Right atrium auricular region (tissue), 2 donors: Measurements from ENCODE around the gene FFAR1. TPM values are rescaled to one million over a fixed set of nuclear protein-coding genes. Genes with fewer than 3 reads are reported as not detected.

Experiments used
- DNase-seq: peaks from one replicate; pipeline ENCODE4 v3.0.0-alpha.2; 2019; ENCODE audit warnings: low spot score
- H3K27ac ChIP-seq, 2 donors: fragments of 200-600 bp; sonication (generic); 1 replicate in 1 of 2; 2 replicates in 1 of 2; pipeline ENCODE4 v1.5.1; 2016 to 2019
- H3K27me3 ChIP-seq, 2 donors: fragments of 200-600 bp; sonication (generic); one replicate each; pipeline versions ENCODE4 v1.5.1 to v1.6.0; 2017 to 2019
- H3K36me3 ChIP-seq: fragments of 200-600 bp; sonication (generic); one replicate; pipeline ENCODE4 v1.5.1; 2016
- H3K4me1 ChIP-seq, 2 donors: fragments of 200-600 bp; sonication (generic); one replicate each; pipeline versions ENCODE4 v1.5.1 to v1.6.0; 2017 to 2019
- H3K4me3 ChIP-seq, 2 donors: fragments of 200-600 bp; sonication (generic); 1 replicate in 1 of 2; 2 replicates in 1 of 2; pipeline ENCODE4 v1.5.1; 2017 to 2019; ENCODE audit warnings: mild to moderate bottlenecking in 1 of 2, moderate library complexity in 1 of 2
- H3K9me3 ChIP-seq, 2 donors: fragments of 200-600 bp; sonication (generic); one replicate each; pipeline ENCODE4 v1.5.1; 2019
- total RNA-seq, 2 donors: library from RNA; depleted of rRNA; stranded (reverse); fragments of >200 nt; gene quantifications; one replicate each; pipeline ENCODE4 v1.1.0, GENCODE V29; 2016
- TF ChIP-seq, protein P1 (sequence below), 2 donors: fragments of 200-600 bp; sonication (generic); IDR thresholded peaks; one replicate each; pipeline ENCODE4 v1.5.1; 2019; ENCODE audit warnings: antibody characterized with exemption in 2 of 2

Gene FFAR1
- total RNA-seq, 2 donors from 2014 or later = not detected

DNA sequence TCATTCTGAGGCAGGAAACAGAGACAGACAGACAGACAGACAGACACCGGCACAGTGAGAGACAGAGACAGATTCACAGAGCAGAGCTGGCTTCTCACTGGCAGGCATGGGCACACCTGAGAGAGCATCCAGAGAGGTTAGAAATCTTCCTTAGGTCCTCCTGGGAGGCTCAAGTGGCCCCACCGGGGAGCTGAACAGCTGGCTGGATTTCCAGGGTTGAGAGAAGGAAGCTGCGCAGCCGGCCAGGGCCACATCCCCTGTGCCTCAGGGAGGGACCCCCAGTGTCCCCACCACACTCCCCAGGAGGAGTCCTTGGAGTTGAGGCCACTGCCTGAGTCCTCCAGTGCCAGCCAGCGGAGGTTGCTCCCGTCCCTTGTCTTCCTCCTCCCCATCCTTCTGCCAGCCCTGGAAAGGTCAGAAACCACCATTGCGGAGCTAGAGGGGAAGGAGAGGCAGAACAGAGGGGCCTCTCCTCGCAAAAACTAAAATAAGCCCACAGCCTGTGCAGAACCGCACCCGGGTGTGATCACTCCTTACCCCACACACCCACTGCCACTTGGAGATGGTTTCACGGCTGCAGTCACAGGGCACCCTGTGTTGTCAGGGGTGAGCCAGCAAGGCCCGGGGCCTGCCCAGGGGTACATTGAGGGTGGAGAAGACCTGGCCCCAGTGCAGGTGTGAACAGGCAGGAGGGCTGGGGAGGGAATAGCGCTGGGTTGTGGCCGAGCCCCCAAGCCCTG lies 14.7 kb downstream of the FFAR1 start:
- H3K36me3 ChIP-seq = no peaks in the 10 kb centered on the region
- DNase-seq = no peak
- no peaks in the 10 kb centered on the region for H3K27me3 ChIP-seq
- no peaks in the 10 kb centered on the region for H3K9me3 ChIP-seq
- no peak overlapping the region for H3K4me3 ChIP-seq
- peaks cover 0 to 6% of the 10 kb centered on the region in 2 donors for H3K4me1 ChIP-seq
- TF ChIP-seq, protein P1, sequence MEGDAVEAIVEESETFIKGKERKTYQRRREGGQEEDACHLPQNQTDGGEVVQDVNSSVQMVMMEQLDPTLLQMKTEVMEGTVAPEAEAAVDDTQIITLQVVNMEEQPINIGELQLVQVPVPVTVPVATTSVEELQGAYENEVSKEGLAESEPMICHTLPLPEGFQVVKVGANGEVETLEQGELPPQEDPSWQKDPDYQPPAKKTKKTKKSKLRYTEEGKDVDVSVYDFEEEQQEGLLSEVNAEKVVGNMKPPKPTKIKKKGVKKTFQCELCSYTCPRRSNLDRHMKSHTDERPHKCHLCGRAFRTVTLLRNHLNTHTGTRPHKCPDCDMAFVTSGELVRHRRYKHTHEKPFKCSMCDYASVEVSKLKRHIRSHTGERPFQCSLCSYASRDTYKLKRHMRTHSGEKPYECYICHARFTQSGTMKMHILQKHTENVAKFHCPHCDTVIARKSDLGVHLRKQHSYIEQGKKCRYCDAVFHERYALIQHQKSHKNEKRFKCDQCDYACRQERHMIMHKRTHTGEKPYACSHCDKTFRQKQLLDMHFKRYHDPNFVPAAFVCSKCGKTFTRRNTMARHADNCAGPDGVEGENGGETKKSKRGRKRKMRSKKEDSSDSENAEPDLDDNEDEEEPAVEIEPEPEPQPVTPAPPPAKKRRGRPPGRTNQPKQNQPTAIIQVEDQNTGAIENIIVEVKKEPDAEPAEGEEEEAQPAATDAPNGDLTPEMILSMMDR (IDR thresholded peaks at IDR 0.05) = no peak
- H3K27ac ChIP-seq = no peak overlapping the region

DNA sequence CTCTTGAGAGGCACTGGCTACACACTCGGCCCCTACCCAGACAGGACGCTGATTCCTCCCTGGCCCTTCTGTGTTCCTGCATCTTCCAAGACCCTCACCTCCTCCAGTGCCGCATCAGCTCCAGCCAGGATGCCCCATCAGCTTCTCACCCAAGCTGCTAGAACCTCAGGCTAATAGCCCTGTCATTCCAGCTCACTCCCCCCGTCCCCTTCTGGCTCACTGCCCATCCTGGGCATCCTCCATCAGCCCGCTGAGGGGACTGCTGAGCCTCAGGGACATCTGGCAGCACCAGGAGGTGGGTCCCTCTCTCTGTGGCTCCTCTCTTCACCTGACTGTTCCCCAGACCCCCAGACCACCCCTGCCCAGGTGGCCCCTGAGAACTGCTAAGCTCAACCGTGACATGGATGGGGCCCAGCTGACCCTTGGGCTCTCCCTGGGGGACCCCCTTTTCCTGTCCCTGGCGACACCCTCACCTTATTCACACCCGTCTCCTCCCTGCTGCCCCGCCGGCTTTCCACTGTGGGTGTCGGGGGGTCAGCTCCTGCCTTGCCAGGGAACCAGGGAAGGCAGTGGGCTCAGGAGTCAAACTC lies 15.4 kb downstream of the FFAR1 start:
- Histone ChIP-seq H3K27ac (no peak overlapping the region), H3K9me3 (no peaks in the 10 kb centered on the region), H3K36me3 (no peaks in the 10 kb centered on the region), H3K4me1 (peaks cover 0 to 2% of the 10 kb centered on the region in 2 donors), H3K27me3 (no peaks in the 10 kb centered on the region), H3K4me3 (no peak overlapping the region)
- TF ChIP-seq, protein P1 (IDR thresholded peaks at IDR 0.05) = no peak
- no peak for DNase-seq

DNA sequence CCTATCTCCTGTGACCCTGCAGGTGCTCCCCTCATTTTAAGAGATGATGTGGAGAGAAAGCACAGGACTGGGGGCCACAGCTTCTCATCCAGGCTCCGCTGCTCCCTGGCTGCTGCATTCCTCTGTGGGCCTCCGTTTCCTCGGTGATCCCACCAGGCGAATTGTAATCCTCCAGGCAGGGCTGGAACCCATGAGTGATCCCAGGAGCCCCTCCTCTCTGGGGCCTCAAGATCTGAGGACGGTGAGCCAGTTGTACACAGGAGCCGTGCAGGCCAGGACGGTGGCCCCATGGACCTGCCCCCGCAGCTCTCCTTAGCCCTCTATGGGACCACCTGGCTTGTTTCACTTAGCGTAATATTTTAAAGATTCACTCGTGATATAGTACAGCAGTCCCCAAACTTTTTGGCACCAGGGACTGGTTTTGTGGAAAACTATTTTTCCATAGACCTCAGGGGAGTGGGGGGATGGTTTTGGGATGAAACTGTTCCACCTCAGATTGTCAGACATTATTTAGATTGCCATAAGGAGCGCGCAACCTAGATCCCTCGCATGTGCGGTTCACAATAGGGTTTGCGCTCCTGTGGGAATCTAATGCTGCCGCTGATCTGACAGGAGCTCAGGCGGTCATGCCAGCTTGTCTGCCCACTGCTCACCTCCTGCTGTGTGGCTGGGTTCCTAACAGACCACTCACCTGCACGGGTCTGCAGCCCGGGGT lies 16.2 kb downstream of the FFAR1 start:
- TF ChIP-seq, protein P1 (IDR thresholded peaks at IDR 0.05) = no peak
- no peak overlapping the region for H3K27ac ChIP-seq
- no peak for DNase-seq
- H3K4me3 ChIP-seq = no peak overlapping the region
- H3K9me3 ChIP-seq = no peaks in the 10 kb centered on the region
- no peaks in the 10 kb centered on the region for H3K27me3 ChIP-seq
- no peaks in the 10 kb centered on the region for H3K4me1 ChIP-seq
- H3K36me3 ChIP-seq = no peaks in the 10 kb centered on the region

DNA sequence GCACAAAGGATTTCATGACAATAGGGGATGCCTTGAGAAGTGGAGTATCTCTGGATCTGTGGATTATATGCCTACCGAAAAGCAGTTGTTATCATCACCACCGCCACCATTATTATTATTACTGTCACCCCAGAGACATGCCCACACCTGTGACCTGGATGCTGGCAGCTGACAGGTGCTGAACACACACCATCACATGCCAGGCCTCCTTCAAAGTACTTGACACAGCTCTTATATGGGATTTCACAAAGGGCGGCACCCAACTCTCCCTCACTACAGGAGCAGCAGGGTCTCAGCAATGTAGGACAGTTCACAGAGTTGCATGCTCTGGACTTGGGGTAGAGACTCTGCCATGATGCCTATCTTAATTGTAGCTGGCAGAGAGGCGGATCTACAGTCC lies 17.6 kb downstream of the FFAR1 start:
- Histone ChIP-seq H3K4me3 (no peak overlapping the region), H3K9me3 (no peaks in the 10 kb centered on the region), H3K36me3 (no peaks in the 10 kb centered on the region), H3K27me3 (no peaks in the 10 kb centered on the region), H3K4me1 (no peaks in the 10 kb centered on the region), H3K27ac (no peak overlapping the region)
- no peak for DNase-seq
- TF ChIP-seq, protein P1 (IDR thresholded peaks at IDR 0.05) = no peak

DNA sequence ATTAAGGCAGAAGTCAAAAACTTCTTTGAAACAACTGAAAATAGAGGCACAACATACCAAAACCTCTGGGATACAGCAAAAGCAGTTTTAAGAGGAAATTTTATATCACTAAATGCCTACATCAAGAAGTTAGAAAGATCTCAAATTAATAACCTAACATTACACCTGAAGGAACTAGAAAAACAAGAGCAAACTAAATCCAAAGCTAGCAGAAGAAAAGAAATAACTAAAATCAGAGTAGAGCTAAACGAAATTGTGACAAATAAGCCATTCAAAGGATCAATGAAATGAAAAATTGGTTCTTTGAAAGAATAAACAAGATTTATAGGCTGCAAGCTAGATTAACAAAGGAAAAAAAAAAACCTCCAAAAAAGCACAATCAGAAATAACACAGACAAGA lies 20.7 kb downstream of the FFAR1 start:
- no peak for DNase-seq
- TF ChIP-seq, protein P1 (IDR thresholded peaks at IDR 0.05) = no peak
- Histone ChIP-seq H3K4me3 (no peak overlapping the region), H3K27me3 (no peaks in the 10 kb centered on the region), H3K4me1 (no peaks in the 10 kb centered on the region), H3K27ac (no peak overlapping the region), H3K9me3 (no peaks in the 10 kb centered on the region), H3K36me3 (no peaks in the 10 kb centered on the region)
